Eye (tissue), 1 donor: Measurements from ENCODE around the gene GALNT17.

ENCODE experiments used
- DNase-seq: peaks from one replicate; pipeline ENCODE4 v3.0.0-alpha.2; 2015

GALNT17 gene

GRCh38 chr7:71345117-71345884 lies 213.4 kb downstream of the GALNT17 start:
- no peak for DNase-seq

- DNase-seq: peak; percentile 51
Measured at GRCh38 chr7:71348821-71349681, 217.1 kb downstream of the GALNT17 start.

GRCh38 chr7:71349682-71350481 lies 217.9 kb downstream of the GALNT17 start:
- DNase-seq: no peak

- DNase-seq: no peak
Measured at GRCh38 chr7:71350680-71351079, 218.7 kb downstream of the GALNT17 start.

- DNase-seq: no peak
Measured at GRCh38 chr7:71354716-71355115, 222.8 kb downstream of the GALNT17 start.

- no peak for DNase-seq
Measured at GRCh38 chr7:71361451-71362032, 229.6 kb downstream of the GALNT17 start.

- DNase-seq: no peak
Measured at GRCh38 chr7:71362240-71362639, 230.3 kb downstream of the GALNT17 start.

GRCh38 chr7:71363223-71363622 lies 231.3 kb downstream of the GALNT17 start:
- DNase-seq: no peak

GRCh38 chr7:71363627-71364026 lies 231.7 kb downstream of the GALNT17 start:
- no peak for DNase-seq

- no peak for DNase-seq
Measured at GRCh38 chr7:71364551-71364950, 232.6 kb downstream of the GALNT17 start.

GRCh38 chr7:71372991-71373390 lies 241.0 kb downstream of the GALNT17 start:
- DNase-seq: no peak

- no peak for DNase-seq
Measured at GRCh38 chr7:71377062-71377461, 245.1 kb downstream of the GALNT17 start.

GRCh38 chr7:71377469-71377868 lies 245.5 kb downstream of the GALNT17 start:
- no peak for DNase-seq

- DNase-seq: no peak
Measured at GRCh38 chr7:71384094-71384493, 252.2 kb downstream of the GALNT17 start.

GRCh38 chr7:71385330-71385729 lies 253.4 kb downstream of the GALNT17 start:
- no peak for DNase-seq

- DNase-seq: no peak
Measured at GRCh38 chr7:71386152-71386785, 254.3 kb downstream of the GALNT17 start.

GRCh38 chr7:71388181-71388580 lies 256.2 kb downstream of the GALNT17 start:
- no peak for DNase-seq

- DNase-seq: peak; percentile 15
Measured at GRCh38 chr7:71389976-71390375, 258.0 kb downstream of the GALNT17 start.

- DNase-seq: no peak
Measured at GRCh38 chr7:71393661-71394060, 261.7 kb downstream of the GALNT17 start.

- no peak for DNase-seq
Measured at GRCh38 chr7:71402684-71403083, 270.7 kb downstream of the GALNT17 start.

- DNase-seq: no peak
Measured at GRCh38 chr7:71403202-71403946, 271.4 kb downstream of the GALNT17 start.
